Measurements from ENCODE around the gene MEX3D.

MEX3D gene

DNA sequence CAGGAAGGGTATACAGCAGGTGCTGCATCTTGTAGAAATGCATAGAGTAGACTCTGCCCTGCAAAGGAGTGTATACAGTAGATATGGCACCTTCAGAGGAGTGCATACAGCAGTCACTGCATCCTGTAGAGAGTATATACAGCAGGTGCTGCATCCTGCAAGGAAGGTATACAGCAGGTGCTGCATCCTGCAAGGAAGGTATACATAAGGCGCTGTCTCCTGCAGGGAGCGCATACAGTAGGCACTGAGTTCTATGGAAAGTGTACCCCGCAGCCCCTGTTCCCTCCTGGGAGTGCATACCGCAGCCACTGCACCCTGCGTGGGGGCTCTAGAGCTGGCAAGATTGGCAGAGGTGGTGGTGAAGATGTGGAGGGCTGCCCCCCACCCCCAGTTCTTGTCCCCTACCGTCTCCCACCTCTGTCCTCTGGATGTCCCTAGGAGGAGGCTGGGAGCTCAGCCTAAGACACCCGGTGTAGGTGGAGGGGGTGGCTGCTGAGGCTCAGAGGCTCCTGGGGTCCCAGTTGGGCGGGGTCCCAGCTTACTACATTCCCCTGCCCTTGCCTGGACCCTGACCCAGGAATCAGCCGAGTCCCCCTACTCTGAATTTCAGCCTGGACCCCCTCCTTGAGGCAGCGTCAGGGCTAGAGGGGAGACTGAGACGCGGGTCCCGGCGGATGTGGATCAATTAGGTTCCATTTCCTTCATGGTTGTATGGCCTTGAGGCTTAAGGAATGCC is 53.0 kb downstream of the MEX3D start:
- no peak for DNase-seq

DNA sequence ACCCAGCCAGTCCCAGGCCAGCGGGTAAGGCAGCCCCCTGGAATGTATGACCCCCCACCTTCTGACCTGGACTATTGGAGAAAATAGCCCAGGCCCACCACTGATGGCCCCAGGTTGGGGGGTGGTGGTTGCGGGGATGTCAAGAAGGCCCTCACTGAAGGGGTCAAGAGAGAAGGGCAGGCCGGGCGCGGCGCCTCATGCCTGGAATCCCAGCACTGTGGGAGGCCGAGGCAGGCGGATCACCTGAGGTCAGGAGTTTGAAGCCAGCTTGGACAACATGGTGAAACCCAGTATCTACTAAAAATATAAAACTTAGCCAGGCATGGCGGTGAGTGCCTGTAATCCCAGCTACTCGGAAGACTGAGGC is 53.8 kb downstream of the MEX3D start:
- DNase-seq = no peak

DNA sequence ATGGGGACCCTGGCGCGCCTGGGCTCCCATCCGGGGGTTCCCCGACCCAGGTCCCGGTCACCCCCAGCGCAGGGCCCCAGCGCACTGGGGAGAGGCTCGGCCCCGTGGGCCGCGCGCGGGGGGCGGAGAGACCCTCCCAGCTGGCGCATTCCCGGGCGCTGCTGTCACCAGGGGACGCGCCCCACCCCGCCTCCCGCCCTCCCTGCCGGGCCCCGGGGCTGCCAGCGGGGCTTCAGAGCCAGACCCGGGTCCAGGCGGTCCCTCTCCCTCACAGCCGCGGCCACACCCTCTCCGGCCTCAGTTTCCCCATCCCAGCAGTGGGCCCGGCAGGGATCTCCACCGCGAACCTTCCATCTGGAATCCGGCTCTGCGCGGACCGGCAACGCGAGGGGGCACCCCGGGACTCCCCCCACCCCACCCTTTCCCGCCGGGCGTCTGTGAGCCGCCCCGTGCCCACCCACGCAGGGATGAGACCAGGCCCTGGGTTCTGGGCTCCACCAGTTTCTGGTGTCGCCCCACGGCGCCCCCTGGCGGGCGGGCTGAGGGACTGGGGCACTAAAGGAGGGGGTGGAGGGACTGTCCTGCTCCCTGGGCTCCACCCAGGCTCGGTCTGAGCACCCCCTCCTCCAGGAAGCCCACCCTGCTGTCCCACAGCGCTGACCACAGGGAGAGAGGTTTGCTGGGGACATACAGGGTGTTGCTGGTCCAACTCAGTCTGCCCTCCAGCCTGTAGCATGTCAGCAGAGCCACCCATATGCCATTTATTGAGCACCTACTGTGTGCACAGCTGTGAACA is 54.4 kb downstream of the MEX3D start:
- peak; percentile 60 for DNase-seq

DNA sequence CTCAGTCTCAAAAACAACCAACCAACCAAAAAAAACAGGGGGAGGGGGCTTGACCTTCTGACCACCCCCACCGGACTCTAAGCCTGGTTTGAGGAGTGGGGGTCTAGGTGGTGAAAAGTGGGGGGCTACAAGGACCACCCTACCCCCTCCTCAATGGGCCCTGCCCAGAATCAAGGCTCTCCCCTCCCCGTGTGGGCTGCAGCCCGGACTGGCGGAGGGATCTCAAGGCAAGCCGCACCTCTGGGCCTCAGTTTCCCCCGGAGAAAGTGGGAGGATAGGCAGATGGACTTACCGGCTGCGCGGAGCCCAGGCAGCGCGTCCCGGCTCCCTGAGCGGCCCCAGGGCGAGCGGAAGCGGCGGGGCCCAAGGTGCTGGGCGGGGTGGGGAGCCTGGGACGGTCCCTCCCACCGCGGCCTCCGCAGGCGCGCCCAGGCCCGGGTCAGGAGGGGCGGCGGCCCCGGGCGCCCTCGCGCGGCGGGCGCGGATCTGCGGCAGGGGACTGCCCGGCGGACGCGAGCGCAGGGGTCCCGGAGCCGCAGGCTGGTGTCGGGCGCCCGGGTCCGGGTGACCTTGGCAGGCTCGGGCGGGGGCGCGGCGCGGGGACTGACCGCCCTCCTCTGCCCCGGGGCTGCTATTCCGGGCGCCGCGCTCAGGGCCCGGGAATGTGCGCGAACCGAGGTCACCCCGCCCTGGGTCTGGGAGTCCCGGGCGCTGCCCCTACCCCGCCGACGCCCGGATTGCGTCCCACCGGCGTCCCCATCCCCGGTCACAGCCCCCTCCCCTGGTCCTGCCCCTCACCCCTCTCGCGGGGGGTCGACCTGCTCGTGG is 55.2 kb downstream of the MEX3D start, which contains the start of gene ADAMTSL5:
Gene ADAMTSL5, minus strand, starts transcription at position 349 of the 828 bp plus-strand sequence. CDS start 2,076 bp downstream, outside the sequence.
- peak; percentile 74 for DNase-seq

DNA sequence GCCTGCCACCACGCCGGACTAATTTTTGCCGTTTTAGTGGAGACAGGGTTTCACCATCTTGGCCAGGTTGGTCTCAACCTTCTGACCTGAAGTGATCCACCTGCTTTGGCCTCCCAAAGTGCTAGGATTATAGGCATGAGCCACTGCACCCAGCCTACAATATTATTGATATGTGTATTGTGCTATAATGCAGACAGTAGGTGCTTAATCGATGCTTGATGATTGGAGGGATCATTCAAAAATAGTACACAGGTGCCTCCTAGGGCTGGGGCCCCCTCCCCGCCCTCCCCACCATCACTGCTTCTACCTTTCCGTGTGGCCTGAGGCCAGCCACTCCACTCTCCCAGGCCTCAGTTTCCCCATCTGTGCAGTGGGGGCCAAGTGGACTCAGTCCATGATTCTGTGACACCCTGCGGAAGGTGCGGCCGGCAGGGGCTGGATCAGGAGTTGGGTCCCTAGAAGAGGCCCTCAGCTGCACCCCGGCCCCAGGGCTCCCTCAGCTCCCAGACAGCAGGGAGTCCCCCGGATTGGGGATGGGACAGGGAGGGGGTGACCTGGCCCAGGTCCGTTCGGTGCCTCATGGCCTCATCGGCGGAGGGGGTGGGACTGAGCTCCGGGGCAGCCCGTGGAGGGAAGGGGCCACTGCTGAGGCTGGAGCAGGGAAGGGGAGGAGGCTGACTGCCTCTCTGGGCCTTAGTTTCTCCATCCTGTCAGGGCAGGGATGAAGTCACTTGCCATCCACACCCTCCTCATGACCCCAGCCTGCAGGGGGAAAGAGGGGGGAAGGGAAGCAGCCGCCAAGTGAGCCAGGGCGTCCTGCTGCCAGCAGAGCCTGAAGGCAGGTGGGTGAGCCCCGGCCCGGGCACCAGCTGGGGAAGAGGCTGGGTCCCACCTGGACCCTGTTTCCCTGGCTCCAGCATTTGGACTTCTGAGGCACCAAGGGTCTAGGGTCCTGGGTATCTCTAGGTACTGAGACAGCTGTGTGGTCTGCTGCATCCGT is 56.5 kb downstream of the MEX3D start:
- no peak for DNase-seq

DNA sequence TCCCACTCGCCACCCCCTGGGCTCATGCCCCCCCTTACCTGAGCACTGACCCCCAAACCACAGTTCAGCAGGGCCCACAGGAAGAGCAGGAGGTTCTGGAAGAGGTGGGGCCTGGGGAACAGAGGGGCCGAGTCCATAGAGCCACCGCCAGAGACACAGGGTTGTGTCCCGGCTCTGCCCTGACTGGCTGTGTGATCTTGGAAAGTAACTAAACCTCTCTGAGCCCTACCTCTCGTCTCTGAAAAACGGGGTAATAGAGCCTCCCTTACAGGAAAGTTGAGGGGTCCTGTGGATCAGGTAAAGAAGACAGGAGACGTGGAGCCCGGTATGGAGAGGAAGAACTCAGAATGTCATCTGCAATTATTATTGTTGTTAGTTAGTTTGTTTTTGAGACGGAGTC is 57.3 kb downstream of the MEX3D start:
- no peak for DNase-seq

DNA sequence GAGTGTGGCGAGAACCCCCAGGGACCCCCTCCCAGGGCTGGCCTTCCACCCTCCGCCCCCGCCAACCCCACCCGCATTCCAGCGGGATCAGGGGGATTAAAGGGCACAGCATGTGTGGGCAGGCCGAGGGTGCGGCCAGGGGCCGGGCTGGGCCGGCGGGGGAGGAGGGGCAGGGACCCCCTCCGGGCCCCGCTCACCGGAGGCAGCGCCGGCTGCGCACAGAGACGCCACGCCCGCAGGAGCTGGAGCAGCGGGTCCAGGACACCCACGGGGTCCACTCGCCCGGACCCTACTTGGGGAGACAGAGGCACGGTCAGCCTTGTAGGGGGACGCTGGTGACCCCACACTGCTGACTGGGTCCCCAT is 57.7 kb downstream of the MEX3D start:
- no peak for DNase-seq

DNA sequence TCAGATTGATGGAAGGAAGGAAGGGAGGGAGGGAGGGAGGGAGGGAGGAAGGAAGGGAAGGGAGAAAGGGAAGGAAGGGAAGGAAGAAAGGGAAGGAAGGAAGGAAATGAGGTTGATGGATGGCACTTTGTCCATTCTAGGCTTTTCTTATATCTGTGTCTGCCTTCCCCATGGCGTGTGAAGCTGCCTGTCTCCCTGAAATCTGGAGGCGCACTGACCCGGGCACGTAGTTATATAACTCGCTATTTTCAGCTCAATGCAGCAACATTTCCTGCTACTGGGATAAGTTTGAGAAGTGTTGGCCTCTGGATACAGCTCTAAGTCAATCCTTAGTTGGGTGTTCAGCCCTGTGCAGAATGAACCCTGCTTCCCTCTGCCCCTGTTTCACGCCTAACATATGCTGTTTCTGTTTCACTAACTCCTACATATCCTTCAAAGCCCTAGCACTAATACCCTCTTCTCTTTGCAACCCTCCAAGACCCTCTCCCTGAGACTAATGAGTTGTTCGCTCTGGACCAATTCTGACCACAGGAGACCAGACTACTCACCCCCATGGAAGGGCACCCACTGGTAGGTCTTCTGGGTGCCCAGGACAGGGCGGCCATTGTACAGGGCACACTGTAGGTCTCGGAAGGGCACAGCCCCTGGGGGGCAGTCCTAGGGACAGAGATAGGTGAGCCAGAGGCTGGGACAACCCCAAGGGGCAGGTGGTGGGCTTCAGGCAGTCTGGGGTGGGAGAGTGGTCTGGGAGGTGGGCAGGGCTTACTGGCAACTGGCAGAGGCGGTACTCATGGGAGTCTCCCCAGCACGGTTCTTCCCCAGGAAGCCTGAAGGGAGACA is 58.3 kb downstream of the MEX3D start:
- no peak for DNase-seq

DNA sequence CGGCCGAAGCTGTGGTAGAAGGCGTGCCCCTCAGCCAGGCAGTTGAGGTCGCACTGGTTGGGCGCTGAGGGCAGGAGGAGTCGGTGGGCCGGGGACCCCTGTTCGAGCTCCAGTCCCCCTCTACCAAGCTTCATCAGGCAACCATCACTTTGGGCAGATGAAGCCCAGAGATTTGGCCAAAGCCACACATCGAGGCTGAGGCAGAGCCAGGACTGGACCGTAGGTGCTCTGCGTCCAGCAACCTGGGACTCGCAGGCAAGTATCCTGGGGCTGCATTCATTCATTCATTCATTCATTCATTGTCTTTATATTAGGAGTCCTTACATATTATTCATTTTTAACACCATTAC is 59.6 kb downstream of the MEX3D start:
- DNase-seq = no peak

DNA sequence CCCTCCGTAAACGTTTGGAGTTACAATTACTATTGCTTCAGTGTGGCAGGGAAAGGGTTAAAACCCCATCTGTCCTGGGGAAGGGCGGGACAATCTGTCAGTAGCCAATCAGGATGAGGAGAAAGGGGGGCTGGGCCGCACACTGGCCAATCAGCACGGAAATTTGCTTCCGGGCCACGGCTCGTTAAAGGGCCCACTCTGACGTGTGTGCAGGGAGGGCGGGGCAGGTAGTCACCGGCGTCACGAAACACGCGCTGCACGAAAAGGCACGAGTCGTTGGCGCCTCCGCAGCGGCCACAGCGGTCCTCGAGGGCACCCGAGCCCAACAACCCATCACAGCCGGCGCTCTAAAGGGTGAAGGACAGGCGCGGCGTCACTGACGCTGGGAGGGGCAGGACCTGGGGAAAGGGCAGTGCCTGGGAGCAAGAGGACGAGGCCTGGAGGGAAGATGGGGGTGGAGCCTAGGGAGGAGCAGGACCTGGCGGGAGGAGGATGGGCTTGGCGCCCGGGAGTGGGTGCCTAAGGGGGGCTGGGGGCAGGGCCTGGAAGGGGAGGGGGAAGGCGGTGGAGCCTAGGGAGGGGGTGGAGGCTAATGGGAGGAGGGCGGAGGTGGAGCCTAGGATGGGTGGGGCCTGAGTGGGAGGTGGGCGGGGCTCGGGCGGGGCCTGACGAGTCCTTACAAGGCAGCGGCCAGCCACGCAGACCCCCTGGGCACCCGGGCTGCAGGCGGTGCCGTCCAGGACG is 60.2 kb downstream of the MEX3D start:
- peak; percentile 93 for DNase-seq

DNA sequence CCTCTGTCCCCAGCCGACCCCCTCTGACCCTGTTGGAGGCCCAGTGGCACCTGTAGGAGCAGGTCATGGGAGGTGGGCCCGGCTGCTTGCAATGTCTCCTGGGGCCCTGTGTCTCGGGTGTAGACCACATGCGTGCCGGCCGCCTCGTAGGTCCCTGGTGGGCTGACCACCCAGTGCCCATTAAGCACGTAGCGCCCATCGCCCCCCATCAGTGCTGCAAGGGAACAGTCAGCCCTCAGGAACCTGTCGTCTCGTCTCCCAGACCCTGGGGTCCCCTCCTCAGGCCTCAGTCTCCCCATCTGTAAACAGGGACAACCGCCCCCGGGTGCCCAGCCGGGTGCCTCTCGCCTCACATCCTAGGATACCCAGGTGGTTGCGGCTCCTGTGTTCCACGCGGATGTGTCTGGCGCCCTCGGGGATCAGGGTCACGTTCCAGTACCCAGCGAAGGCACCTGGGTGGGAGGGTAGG is 60.9 kb downstream of the MEX3D start:
- DNase-seq = no peak

DNA sequence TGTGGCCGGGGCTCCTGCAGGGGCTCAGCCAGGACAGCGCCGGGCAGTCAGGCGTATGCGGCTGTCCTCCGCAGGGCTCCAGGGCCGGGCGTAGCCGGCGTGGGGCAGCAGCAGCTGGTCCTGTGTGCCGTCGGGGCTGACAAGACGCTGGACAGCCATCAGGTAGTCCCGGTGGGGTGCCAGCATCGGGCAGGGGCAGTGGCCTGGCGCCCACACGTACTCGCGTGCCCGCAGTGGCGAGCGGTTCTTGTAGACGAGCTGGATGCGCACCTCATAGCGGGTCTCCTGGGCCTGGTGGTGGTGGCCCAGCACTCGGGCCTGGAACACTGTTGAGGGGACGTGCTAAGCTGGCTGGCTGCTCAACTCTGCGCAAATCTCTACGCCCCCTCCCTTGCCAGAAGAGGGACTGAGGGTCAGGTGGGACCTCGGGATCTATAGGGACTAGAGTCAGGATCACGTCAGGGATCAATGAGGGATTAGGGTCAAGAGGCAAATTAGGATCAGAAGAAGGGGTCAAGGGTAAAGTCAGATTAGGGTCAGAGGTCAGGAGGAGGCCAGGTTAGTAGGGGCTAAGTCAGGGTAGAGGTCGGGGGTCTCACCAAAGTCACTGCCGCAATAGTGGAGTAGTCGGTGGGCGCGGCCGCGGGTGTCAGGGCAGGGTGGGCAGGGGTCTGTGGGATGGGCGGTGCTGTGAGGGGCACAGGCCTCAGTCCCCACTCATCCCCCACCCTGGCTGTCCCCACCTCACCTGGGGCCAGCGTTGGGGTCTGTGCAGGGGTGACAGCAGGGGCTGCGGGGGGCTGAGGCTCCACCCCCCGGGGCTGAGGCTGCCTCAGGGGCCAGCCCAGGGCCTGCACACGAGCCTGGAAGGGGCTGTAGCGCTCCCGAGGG is 61.9 kb downstream of the MEX3D start:
- DNase-seq = no peak

DNA sequence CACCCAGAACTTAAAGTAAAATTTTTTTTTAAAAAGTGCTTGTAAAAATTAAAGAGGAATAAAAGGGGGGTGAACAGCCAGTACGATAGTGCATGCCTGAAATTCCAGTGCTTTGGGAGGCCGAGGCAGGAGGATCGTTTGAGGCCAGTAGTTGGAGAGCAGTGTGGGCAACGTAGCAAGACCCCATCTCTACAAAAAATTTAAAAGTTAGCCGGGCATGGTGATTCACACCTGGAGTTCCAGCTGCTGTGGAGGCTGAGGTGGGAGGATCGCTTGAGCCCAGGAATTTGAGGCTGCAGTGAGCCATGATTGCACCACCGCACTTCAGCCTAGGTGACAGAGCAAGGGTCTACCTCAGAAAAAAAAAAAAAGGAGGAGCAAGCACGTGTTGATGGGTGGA is 63.1 kb downstream of the MEX3D start:
- no peak for DNase-seq
